H1 (cell line): ENCODE measurements around the gene BBS12. TPM values are rescaled to one million over a fixed set of nuclear protein-coding genes. Genes with fewer than 3 reads are reported as not detected.

ENCODE experiments used
- TCF12 ChIP-seq: IDR thresholded peaks from 2 replicates; pipeline ENCODE4 v1.6.1; 2011; ENCODE audit warnings: low read depth, mild to moderate bottlenecking, low read length
- polyA plus RNA-seq, 7 experiments: library from polyadenylated mRNA; depleted of rRNA in 3 of 7; stranded (reverse) in 5 of 7; unstranded in 2 of 7; fragments of >200 nt in 5 of 7; fragments of 200-250 nt in 2 of 7; gene quantifications; 1 replicate in 5 of 7; 2 replicates in 1 of 7; 4 replicates in 1 of 7; pipeline versions ENCODE4 v1.2.1 to v1.2.3, GENCODE V29; 2011 to 2013; ENCODE audit warnings: missing spikeins in 2 of 7, mixed read lengths in 2 of 7
- total RNA-seq: library from RNA; stranded (reverse); fragmentation: NEBNext Ultra II Directional; extraction: Animal tissue kit (Norgen Biotek cat#: 25700); gene quantifications from 2 replicates; pipeline ENCODE4 v1.2.1, GENCODE V29; 2021

BBS12 gene
- total and polyA plus RNA-seq, 2 of the 8 experiments (the other 6 are each of a cell fraction or from before 2014, with no cell fraction given): 0.88 to 2.6 TPM

- no peak for TF ChIP-seq TCF12
Observed at GRCh38 chr4:122710434-122711308, 21.8 kb upstream of the BBS12 start (continued).
